AG10803 (cell line): ENCODE results near the gene OCIAD2.
"Not testable (repeated sequence)": the region's sequence is repeated elsewhere in the genome, so short reads cannot be mapped to it uniquely, and the experiment has no call there.

Experiments used
- DNase-seq: peaks from one replicate; pipeline ENCODE4 v3.0.0; 2010; ENCODE audit warnings: low read depth
- H3K4me3 ChIP-seq: 2 replicates; pipeline ENCODE4 v1.5.1; 2011; ENCODE audit warnings: mild to moderate bottlenecking, low read length, control low read depth
- CTCF ChIP-seq: conservative IDR thresholded peaks from 2 replicates; pipeline ENCODE4 v1.5.1; 2011; ENCODE audit warnings: mild to moderate bottlenecking, low read length, control low read depth, inconsistent platforms

OCIAD2 gene

GRCh38 chr4:48899950-48900349, 6.6 kb downstream of the OCIAD2 start:
- TF ChIP-seq CTCF, result no peak
- peak; percentile 12 for DNase-seq
- no peak overlapping the region for H3K4me3 ChIP-seq

DNA sequence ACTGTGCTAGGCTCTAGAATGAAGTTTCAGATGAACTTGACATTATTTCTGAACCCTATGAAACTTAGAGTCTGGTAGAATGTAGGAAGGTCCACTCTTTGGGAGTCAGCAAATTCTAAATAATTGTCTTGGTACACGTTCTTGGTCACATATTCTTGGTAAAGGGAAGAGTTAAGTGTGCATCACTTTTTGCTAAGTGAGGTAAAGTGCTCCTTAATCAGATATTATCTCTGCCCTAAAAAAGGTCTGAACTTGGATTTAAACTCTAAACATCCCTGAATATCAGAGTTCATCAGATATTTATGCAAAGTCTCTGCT, 7.2 kb downstream of the OCIAD2 start:
- H3K4me3 ChIP-seq, result no peak overlapping the region

DNA sequence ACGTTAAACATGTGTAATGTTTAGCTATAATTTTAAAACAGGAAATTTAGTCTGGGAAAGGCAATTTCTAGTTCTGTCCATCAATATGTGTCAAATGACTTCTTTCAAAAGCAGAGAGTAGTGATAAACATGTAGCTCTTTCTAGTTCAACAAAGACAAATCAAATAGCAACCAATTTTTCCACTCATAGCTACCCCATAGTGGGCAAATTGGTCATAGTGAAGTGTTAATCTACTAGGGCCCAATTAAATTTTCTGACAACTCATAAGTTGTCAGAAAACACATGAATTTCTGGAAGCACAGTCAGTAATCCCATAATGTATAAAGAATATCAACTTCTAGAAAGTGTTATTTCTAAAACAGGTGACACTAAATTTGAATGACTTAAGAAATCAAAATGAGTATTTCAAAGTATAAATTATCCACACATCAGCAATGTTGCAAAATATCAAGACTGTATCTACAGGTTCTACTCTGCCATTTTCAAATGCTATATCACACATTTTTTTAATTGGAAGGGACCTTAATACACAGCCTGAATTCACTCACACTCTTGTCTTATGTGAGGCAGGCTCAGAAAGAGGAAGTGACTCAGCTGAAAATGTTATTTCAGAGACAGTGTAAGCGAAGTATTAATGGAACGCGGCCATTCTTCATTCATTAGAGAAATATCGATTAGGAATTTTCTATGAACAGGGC, 7.7 kb downstream of the OCIAD2 start:
- DNase-seq, result no peak
- no peak overlapping the region for H3K4me3 ChIP-seq
- TF ChIP-seq CTCF, result no peak

More for the DNA sequence above, 7.2 kb downstream of the OCIAD2 start:
- TF ChIP-seq CTCF, result no peak
- DNase-seq, result no peak

- DNase-seq, result no peak
- no peak overlapping the region for H3K4me3 ChIP-seq
- no peak for TF ChIP-seq CTCF
These were observed 9.7 kb downstream of the OCIAD2 start for GRCh38 chr4:48896845-48897244.

GRCh38 chr4:48891028-48891619, 15.4 kb downstream of the OCIAD2 start:
- TF ChIP-seq CTCF, result no peak
- no peak for DNase-seq
- H3K4me3 ChIP-seq, result no peak overlapping the region

DNA sequence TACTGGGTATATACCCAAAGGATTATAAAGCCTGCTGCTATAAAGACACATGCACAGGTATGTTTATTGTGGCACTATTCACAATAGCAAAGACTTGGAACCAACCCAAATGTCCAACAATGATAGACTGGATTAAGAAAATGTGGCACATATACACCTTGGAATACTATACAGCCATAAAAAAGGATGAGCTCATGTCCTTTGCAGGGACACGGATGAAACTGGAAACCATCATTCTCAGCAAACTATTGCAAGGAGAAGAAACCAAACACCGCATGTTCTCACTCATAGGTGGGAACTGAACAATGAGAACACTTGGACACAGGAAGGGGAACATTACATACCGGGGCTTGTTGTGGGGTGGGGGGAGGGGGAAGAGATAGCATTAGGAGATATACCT, 16.8 kb downstream of the OCIAD2 start:
- not testable (repeated sequence) for H3K4me3 ChIP-seq, DNase-seq

GRCh38 chr4:48881646-48882045, 24.9 kb downstream of the OCIAD2 start:
- DNase-seq, H3K4me3 ChIP-seq: not testable (repeated sequence)

DNA sequence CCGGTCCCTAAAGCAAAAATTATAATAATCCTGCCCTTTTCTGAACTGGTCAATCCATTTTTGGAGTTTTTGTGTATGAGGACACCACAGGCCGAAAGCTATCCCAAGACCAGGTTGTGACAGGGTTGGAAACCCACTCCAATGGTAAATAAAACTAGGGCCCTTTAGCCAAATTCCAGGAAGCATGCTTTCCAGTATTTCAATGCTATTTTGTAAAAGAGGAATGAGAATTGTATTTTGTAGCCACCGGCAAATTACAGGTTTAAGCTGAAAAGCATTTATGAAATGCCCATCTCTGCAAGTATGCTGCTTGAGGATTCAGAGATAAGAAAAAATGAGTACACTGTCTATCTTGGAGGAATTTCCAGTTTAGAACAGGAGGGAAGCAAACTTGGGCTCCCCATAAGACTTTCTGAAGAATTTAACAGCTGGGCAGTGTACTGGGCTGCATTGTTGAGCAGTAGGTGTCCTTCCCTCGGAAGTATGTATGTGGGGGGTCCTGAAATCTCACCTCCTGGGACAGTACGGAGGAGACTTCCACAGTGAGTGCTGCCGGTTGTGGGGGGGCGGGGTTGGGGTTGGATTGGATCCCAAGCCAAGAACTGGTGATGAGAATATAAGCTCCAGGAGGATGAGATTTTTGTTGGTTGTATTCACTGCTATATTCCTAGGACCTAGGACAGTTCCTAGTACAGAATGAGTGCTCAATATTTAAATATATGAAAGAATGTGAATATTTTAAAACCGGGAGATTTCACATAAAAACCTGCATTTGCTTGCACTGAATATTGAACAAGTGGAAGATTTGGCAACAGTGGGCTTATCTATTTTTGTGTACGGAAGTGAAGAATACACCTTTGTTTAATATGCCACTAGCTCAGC, 26.8 kb downstream of the OCIAD2 start:
- no peak for TF ChIP-seq CTCF
- DNase-seq, result no peak
- H3K4me3 ChIP-seq, result no peak overlapping the region
